SK-N-SH (cell line): ENCODE measurements around the gene UTP18. TPM values are rescaled to one million over a fixed set of nuclear protein-coding genes. Genes with fewer than 3 reads are reported as not detected.

Experiments used
- CTCF ChIP-seq: fragments of 200-600 bp; sonication (generic); IDR thresholded peaks from 2 replicates; pipeline ENCODE4 v1.6.1; 2017; ENCODE audit warnings: antibody characterized with exemption, mild to moderate bottlenecking, moderate library complexity
- EZH2phosphoT487 ChIP-seq: fragments of 200-600 bp; sonication (generic); IDR thresholded peaks from 2 replicates; pipeline ENCODE4 v1.6.1; 2017; ENCODE audit warnings: low read depth, mixed run types, mild to moderate bottlenecking, antibody characterized with exemption, moderate library complexity, borderline replicate concordance
- FOSL2 ChIP-seq: IDR thresholded peaks from 2 replicates; pipeline ENCODE4 v1.4.0; 2012; ENCODE audit warnings: low read depth, mild to moderate bottlenecking, moderate library complexity, borderline replicate concordance
- FOXJ3 ChIP-seq: sonication (generic); formaldehyde crosslinking; IDR thresholded peaks from 2 replicates; pipeline ENCODE4 v1.5.1; 2020; ENCODE audit warnings: mild to moderate bottlenecking, missing genetic modification reagents
- IRF3 ChIP-seq: fragments of 150-350 bp; IDR thresholded peaks from 2 replicates; pipeline ENCODE4 v1.6.1; 2016; ENCODE audit warnings: mild to moderate bottlenecking, low read depth, low read length
- MXI1 ChIP-seq: IDR thresholded peaks from 2 replicates; pipeline ENCODE4 v1.6.1; 2012; ENCODE audit warnings: mild to moderate bottlenecking, low read depth, low read length, improper control_type of control experiment
- NFIC ChIP-seq: IDR thresholded peaks from 2 replicates; pipeline ENCODE4 v1.4.0; 2012; ENCODE audit warnings: borderline replicate concordance
- PBX3 ChIP-seq: IDR thresholded peaks from 2 replicates; pipeline ENCODE4; 2012
- RAD21 ChIP-seq: IDR thresholded peaks from 2 replicates; pipeline ENCODE4 v1.6.1; 2012; ENCODE audit warnings: mild to moderate bottlenecking, low read length
- REST ChIP-seq: IDR thresholded peaks from 2 replicates; pipeline ENCODE4 v1.6.1; 2012; ENCODE audit warnings: mild to moderate bottlenecking, low read depth, low read length, moderate library complexity
- RFX5 ChIP-seq: IDR thresholded peaks from 2 replicates; pipeline ENCODE4 v1.6.1; 2012; ENCODE audit warnings: mild to moderate bottlenecking, improper control_type of control experiment, low read length
- RXRA ChIP-seq: IDR thresholded peaks from 2 replicates; pipeline ENCODE4 v1.4.0; 2012; ENCODE audit warnings: low read depth, mild to moderate bottlenecking, borderline replicate concordance
- TEAD4 ChIP-seq: IDR thresholded peaks from 2 replicates; pipeline ENCODE4 v1.4.0; 2012; ENCODE audit warnings: mild to moderate bottlenecking, borderline replicate concordance; ENCODE audit not compliant: insufficient read depth
- USF1 ChIP-seq: IDR thresholded peaks from 2 replicates; pipeline ENCODE4 v1.4.0; 2012; ENCODE audit warnings: low read depth, borderline replicate concordance
- polyA plus RNA-seq, 3 experiments: library from polyadenylated mRNA; depleted of rRNA; stranded (reverse); fragments of >200 nt; gene quantifications; 2 replicates each; pipeline ENCODE4 v1.2.3, GENCODE V29; 2012

The UTP18 gene
- polyA plus RNA-seq, 1 of the 3 experiments (the other 2 are of a cell fraction): 28.4 TPM

- TF ChIP-seq USF1 (no peak), TEAD4 (no peak), RAD21 (no peak), FOXJ3 (CRISPR knock-in tag) (no peak), REST (no peak), MXI1 (no peak), FOSL2 (peak; percentile 44; the same call in 1 of the 2 replicates), EZH2phosphoT487 (no peak), RXRA (no peak), NFIC (peak; percentile 49; the same call in 1 of the 2 replicates), CTCF (no peak), PBX3 (peak; percentile 42), RFX5 (no peak), IRF3 (no peak)
These were observed 14.8 kb upstream of the UTP18 start (continued) for GRCh38 chr17:51245535-51245934.
